ENCODE results near the gene NRP1.
A peak's percentile ranks its signal among the peaks of the same experiment; 100 is the strongest.

NRP1 gene

GRCh38 chr10:33164060-33164709 is 170.3 kb downstream of the NRP1 start:
- peak; percentile 79 for ATAC-seq
- no peak for TF ChIP-seq ZNF8 (CRISPR knock-in tag; IDR thresholded peaks at IDR 0.05)
- TF ChIP-seq ZNF70 (CRISPR knock-in tag; IDR thresholded peaks at IDR 0.05): no peak
- TF ChIP-seq TSHZ2 (CRISPR knock-in tag; IDR thresholded peaks at IDR 0.05): no peak
- no peak for TF ChIP-seq ZC3H10 (CRISPR knock-in tag; IDR thresholded peaks at IDR 0.05)
- TF ChIP-seq ARNTL (CRISPR knock-in tag; IDR thresholded peaks at IDR 0.05; ENCODE audit: borderline replicate concordance, low read depth): no peak
- TF ChIP-seq ZFP30 (CRISPR knock-in tag; IDR thresholded peaks at IDR 0.05): no peak
- TF ChIP-seq POU6F1 (CRISPR knock-in tag; IDR thresholded peaks at IDR 0.05; ENCODE audit: borderline replicate concordance, low read depth): no peak
- no peak for TF ChIP-seq PPARA (CRISPR knock-in tag; IDR thresholded peaks at IDR 0.05; ENCODE audit: borderline replicate concordance)
- no peak for TF ChIP-seq ESRRG (CRISPR knock-in tag; IDR thresholded peaks at IDR 0.05)
- no peak for TF ChIP-seq TCF4 (CRISPR knock-in tag; IDR thresholded peaks at IDR 0.05; ENCODE audit: borderline replicate concordance)
- no peak for TF ChIP-seq CREB5 (CRISPR knock-in tag; IDR thresholded peaks at IDR 0.05; ENCODE audit: low read depth)
- no peak for TF ChIP-seq ISL1 (CRISPR knock-in tag; IDR thresholded peaks at IDR 0.05)
- TF ChIP-seq OSR1 (CRISPR knock-in tag; IDR thresholded peaks at IDR 0.05): no peak
- TF ChIP-seq, protein P1, sequence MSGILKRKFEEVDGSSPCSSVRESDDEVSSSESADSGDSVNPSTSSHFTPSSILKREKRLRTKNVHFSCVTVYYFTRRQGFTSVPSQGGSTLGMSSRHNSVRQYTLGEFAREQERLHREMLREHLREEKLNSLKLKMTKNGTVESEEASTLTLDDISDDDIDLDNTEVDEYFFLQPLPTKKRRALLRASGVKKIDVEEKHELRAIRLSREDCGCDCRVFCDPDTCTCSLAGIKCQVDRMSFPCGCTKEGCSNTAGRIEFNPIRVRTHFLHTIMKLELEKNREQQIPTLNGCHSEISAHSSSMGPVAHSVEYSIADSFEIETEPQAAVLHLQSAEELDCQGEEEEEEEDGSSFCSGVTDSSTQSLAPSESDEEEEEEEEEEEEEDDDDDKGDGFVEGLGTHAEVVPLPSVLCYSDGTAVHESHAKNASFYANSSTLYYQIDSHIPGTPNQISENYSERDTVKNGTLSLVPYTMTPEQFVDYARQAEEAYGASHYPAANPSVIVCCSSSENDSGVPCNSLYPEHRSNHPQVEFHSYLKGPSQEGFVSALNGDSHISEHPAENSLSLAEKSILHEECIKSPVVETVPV (CRISPR knock-in tag; IDR thresholded peaks at IDR 0.05): no peak
- TF ChIP-seq, protein P2, sequence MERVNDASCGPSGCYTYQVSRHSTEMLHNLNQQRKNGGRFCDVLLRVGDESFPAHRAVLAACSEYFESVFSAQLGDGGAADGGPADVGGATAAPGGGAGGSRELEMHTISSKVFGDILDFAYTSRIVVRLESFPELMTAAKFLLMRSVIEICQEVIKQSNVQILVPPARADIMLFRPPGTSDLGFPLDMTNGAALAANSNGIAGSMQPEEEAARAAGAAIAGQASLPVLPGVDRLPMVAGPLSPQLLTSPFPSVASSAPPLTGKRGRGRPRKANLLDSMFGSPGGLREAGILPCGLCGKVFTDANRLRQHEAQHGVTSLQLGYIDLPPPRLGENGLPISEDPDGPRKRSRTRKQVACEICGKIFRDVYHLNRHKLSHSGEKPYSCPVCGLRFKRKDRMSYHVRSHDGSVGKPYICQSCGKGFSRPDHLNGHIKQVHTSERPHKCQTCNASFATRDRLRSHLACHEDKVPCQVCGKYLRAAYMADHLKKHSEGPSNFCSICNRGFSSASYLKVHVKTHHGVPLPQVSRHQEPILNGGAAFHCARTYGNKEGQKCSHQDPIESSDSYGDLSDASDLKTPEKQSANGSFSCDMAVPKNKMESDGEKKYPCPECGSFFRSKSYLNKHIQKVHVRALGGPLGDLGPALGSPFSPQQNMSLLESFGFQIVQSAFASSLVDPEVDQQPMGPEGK (CRISPR knock-in tag; IDR thresholded peaks at IDR 0.05; ENCODE audit: borderline replicate concordance): no peak
- no peak for TF ChIP-seq SNAI2 (CRISPR knock-in tag; IDR thresholded peaks at IDR 0.05)
- TF ChIP-seq BACH2 (CRISPR knock-in tag; IDR thresholded peaks at IDR 0.05; ENCODE audit: borderline replicate concordance): no peak
- TF ChIP-seq CSDC2 (CRISPR knock-in tag; IDR thresholded peaks at IDR 0.05): no peak
- TF ChIP-seq GLIS3 (CRISPR knock-in tag; IDR thresholded peaks at IDR 0.05): no peak
- no peak for TF ChIP-seq RARB (CRISPR knock-in tag; IDR thresholded peaks at IDR 0.05)

DNA sequence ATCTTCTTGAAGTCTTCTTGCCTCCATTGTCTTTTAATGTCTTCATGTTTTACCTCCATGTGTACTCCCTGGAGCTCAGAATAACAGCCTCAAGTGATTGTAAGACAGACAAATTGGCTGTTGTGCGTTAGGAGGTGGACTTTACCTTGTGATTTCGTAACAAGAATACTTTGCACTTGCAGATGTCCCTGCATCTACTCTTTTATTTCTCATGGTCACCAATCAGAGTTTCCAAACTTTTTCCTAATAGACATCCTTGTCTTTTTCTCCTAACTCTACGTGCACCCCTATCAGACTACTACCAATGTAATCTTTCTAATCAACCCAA is 172.3 kb downstream of the NRP1 start:
- ATAC-seq: no peak

More for the DNA sequence above, 172.3 kb downstream of the NRP1 start:
- TF ChIP-seq, protein P1 (CRISPR knock-in tag; IDR thresholded peaks at IDR 0.05): no peak
- TF ChIP-seq ZNF70 (CRISPR knock-in tag; IDR thresholded peaks at IDR 0.05): no peak
- no peak for TF ChIP-seq CREB5 (CRISPR knock-in tag; IDR thresholded peaks at IDR 0.05; ENCODE audit: low read depth)
